K562 (cell line): ENCODE results near the gene ANK2. TPM values are rescaled to one million over a fixed set of nuclear protein-coding genes. Genes with fewer than 3 reads are reported as not detected.
A peak's percentile ranks its signal among the peaks of the same experiment; 100 is the strongest.

Source experiments
- ATAC-seq: fragments of 200-7000 bp; cut with Tn5 transposase; 3 replicates; pipeline ENCODE4 v1.9.1; 2020; ENCODE audit warnings: moderate library complexity
- BruUV-seq: library from RNA; stranded (reverse); fragments of 400-500 nt; replicated peaks from 2 replicates; lab custom pipeline; 2021; lab: Mats Ljungman, UMichigan
- CTCF ChIA-PET: fragments of 300-600 bp; formaldehyde crosslinking; extraction: SDS; loops from one replicate; lab custom pipeline; 2021; ENCODE audit warnings: low intra/inter-chr PET ratio; lab: Yijun Ruan, JAX
- POLR2A ChIA-PET: fragments of 300-600, 350-650 bp; sonication (Branson Sonifier 250); formaldehyde crosslinking; extraction: SDS; loops from one replicate; lab custom pipeline; 2021; ENCODE audit warnings: antibody characterized with exemption, inconsistent platforms; lab: Yijun Ruan, JAX
- DNase-seq, 4 experiments: peaks; one replicate each; pipeline versions ENCODE4 v3.0.0 to v3.0.0-alpha.2; 2011 to 2018; ENCODE audit warnings: low spot score in 3 of 4, mixed read lengths in 3 of 4; ENCODE audit errors: extremely low read depth in 1 of 4
- FAIRE-seq: peaks from 2 replicates; lab custom pipeline; 2011; peaks lifted over from hg19 to GRCh38; lab: Jason Lieb, UNC
- H2AFZ ChIP-seq: 2 replicates; pipeline ENCODE4 v1.6.0; 2011; ENCODE audit warnings: low read depth, low read length, control low read depth, inconsistent platforms
- H3K27ac ChIP-seq: fragments of 200-600 bp; 3 replicates; pipeline ENCODE4 v1.8.0; 2011; ENCODE audit warnings: low read depth, mild to moderate bottlenecking, control low read depth, inconsistent platforms, low read length, moderate library complexity, mixed read lengths; ENCODE audit errors: extremely low read depth
- H3K27me3 ChIP-seq, 2 experiments: fragments of 300-600 bp in 1 of 2; 2 replicates in 1 of 2; 3 replicates in 1 of 2; pipeline versions ENCODE4 v1.6.0 to v1.8.0; 2011; ENCODE audit warnings: inconsistent platforms in 2 of 2, low read length in 2 of 2, mild to moderate bottlenecking in 1 of 2, mixed read lengths in 1 of 2, moderate library complexity in 1 of 2; ENCODE audit not compliant: control insufficient read depth in 2 of 2, insufficient read depth in 2 of 2
- H3K36me3 ChIP-seq: fragments of 300-600 bp; 3 replicates; pipeline ENCODE4 v1.8.0; 2011; ENCODE audit warnings: mild to moderate bottlenecking, low read length, inconsistent platforms; ENCODE audit not compliant: control insufficient read depth, insufficient read depth
- H3K4me1 ChIP-seq, 2 experiments: fragments of 200-600 bp in 1 of 2; replicated peaks in 1 of 2; 2 replicates in 1 of 2; 3 replicates in 1 of 2; pipeline versions ENCODE4 v1.5.1 to v1.8.0; 2011; ENCODE audit warnings: inconsistent platforms in 2 of 2, low read length in 2 of 2, mild to moderate bottlenecking in 1 of 2, mixed read lengths in 1 of 2, moderate library complexity in 1 of 2; ENCODE audit not compliant: control insufficient read depth in 2 of 2, insufficient read depth in 2 of 2
- H3K4me2 ChIP-seq: 2 replicates; pipeline ENCODE4 v1.6.1; 2011; ENCODE audit warnings: low read length, control low read depth, inconsistent platforms, mixed read lengths; ENCODE audit not compliant: insufficient read depth
- H3K4me3 ChIP-seq: fragments of 200-600 bp; sonication (generic), shearing (Covaris generic); 2 replicates; pipeline ENCODE4 v1.5.1; 2016; ENCODE audit warnings: control low read depth, inconsistent platforms
- H3K79me2 ChIP-seq: fragments of 200-600 bp; 3 replicates; pipeline ENCODE4 v1.8.0; 2011; ENCODE audit warnings: low read length, inconsistent platforms; ENCODE audit not compliant: control insufficient read depth, insufficient read depth
- H3K9ac ChIP-seq, 2 experiments: 2 replicates each; pipeline versions ENCODE4 v1.6.0 to v1.6.1; 2011; ENCODE audit warnings: low read depth in 2 of 2, low read length in 2 of 2, control low read depth in 1 of 2, inconsistent platforms in 1 of 2, mild to moderate bottlenecking in 1 of 2, mixed read lengths in 1 of 2; ENCODE audit not compliant: insufficient read depth in 1 of 2
- H3K9me1 ChIP-seq: one replicate; pipeline ENCODE4 v1.6.0; 2011; ENCODE audit warnings: inconsistent platforms, mild to moderate bottlenecking, low read length, moderate library complexity; ENCODE audit not compliant: control insufficient read depth, insufficient read depth
- H3K9me3 ChIP-seq: replicated peaks from 2 replicates; pipeline ENCODE4 v1.5.1; 2011; ENCODE audit warnings: low read depth, low read length, inconsistent platforms; ENCODE audit not compliant: control insufficient read depth, insufficient read depth
- H4K20me1 ChIP-seq: replicated peaks from 2 replicates; pipeline ENCODE4 v1.6.1; 2011; ENCODE audit warnings: low read length, inconsistent platforms, mixed read lengths; ENCODE audit not compliant: control insufficient read depth, insufficient read depth
- RBM25 ChIP-seq: fragments of 200-400 bp; formaldehyde crosslinking; IDR thresholded peaks from 2 replicates; pipeline ENCODE4 v1.6.1; 2018; ENCODE audit warnings: low read length, low read depth, moderate library complexity; ENCODE audit not compliant: severe bottlenecking
- ZNF354B ChIP-seq: fragments of 250-450 bp; sonication (Bioruptor Pico); IDR thresholded peaks from 2 replicates; pipeline ENCODE4 v1.4.0; 2020
- ZNF507 ChIP-seq: conservative IDR thresholded peaks from 2 replicates; pipeline ENCODE4 v1.6.1; 2017; ENCODE audit warnings: missing genetic modification characterization, missing compliant biosample characterization
- in situ Hi-C: fragments of 300-500 bp; cut with MboI; formaldehyde crosslinking; loops from 4 replicates; pipeline ENCODE4 v1.15.0; 2018; ENCODE audit warnings: inconsistent platforms, mixed read lengths
- intact Hi-C: fragments of 100-400 bp; cut with micrococcal nuclease; formaldehyde crosslinking; loops from 2 replicates; pipeline ENCODE4 v1.14.2; 2022
- polyA plus RNA-seq, 8 experiments: library from polyadenylated mRNA; depleted of rRNA in 4 of 8; stranded (reverse) in 5 of 8; unstranded in 3 of 8; fragments of >200 nt; fragmentation: Nextera tagmentation in 2 of 8; fragmentation: Illumina TruSeq in 1 of 8; extraction: Ambion mirVana in 2 of 8; extraction: Trizol in 1 of 8; gene quantifications; 2 replicates each; pipeline versions ENCODE4 v1.2.1 to v1.2.3, GENCODE V29; 2011 to 2014; ENCODE audit warnings: inconsistent platforms in 1 of 8, missing spikeins in 1 of 8
- total RNA-seq, 7 experiments: library from RNA; depleted of rRNA in 6 of 7; stranded (reverse); fragments of >200 nt in 6 of 7; fragmentation: Illumina TruSeq in 2 of 7; extraction: Trizol in 2 of 7; gene quantifications; 2 replicates each; pipeline versions ENCODE4 v1.2.1 to v1.2.3, GENCODE V29; 2011 to 2021; ENCODE audit warnings: low replicate concordance in 1 of 7
- TF ChIP-seq, protein P1 (sequence below): fragments of 250-450 bp; sonication (Bioruptor Pico); IDR thresholded peaks from 2 replicates; pipeline ENCODE4 v1.4.0; 2020; ENCODE audit warnings: borderline replicate concordance
- TF ChIP-seq, protein P2 (sequence below): fragments of 450-650 bp; IDR thresholded peaks from 2 replicates; pipeline ENCODE4 v1.6.1; 2016; ENCODE audit warnings: low read depth

ANK2 gene
- total and polyA plus RNA-seq, 9 of the 15 experiments (the other 6 are each of a cell fraction or from before 2014, with no cell fraction given): 0.07 to 0.24 TPM; not detected in 7

- TF ChIP-seq, protein P1, sequence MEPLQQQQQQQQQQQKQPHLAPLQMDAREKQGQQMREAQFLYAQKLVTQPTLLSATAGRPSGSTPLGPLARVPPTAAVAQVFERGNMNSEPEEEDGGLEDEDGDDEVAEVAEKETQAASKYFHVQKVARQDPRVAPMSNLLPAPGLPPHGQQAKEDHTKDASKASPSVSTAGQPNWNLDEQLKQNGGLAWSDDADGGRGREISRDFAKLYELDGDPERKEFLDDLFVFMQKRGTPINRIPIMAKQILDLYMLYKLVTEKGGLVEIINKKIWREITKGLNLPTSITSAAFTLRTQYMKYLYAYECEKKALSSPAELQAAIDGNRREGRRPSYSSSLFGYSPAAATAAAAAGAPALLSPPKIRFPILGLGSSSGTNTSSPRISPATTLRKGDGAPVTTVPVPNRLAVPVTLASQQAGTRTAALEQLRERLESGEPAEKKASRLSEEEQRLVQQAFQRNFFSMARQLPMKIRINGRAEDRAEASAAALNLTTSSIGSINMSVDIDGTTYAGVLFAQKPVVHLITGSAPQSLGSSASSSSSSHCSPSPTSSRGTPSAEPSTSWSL: no peak
- TF ChIP-seq, all 486 proteins: peak for 0
Measured at GRCh38 chr4:113419631-113420030, 370.2 kb downstream of the ANK2 start (continued).

DNA sequence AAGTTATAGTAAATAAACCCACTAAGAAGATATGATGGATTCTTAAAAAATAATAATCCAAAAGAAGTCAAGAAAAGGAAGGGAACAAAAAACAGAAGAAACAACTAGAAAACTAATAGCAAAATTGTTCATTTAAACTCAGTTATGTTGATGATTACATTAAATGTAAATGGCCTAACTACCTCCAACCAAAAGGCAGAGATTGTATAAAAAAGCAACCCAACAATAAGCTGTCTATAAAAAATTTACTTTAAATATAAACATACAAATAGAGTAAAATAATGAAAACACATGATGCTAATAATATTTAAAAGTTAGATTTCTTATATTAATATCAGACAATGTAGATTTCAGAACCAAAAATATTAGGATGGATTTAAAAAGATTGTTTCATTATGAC, 371.5 kb downstream of the ANK2 start:
- Histone ChIP-seq H3K9me1 (no peaks in the 10 kb centered on the region), H3K27me3 (no peaks in the 10 kb centered on the region), H3K79me2 (no peaks in the 10 kb centered on the region), H3K27ac (no peak overlapping the region), H3K4me1 (no peaks in the 10 kb centered on the region), H3K9me3 (no peaks in the 10 kb centered on the region), H3K4me3 (no peak overlapping the region), H3K4me2 (no peak overlapping the region), H3K36me3 (no peaks in the 10 kb centered on the region), H2AFZ (no peak overlapping the region), H4K20me1 (no peaks in the 10 kb centered on the region), H3K9ac (no peak overlapping the region)
- DNase-seq (no peak), FAIRE-seq (no peak), ATAC-seq (no peak)
- intact Hi-C loops (no loop called here), in situ Hi-C loops (loop anchor here (25.0 kb wide), 1 partner anchor 966 kb away; no protein-coding TSS in a partner anchor)
- CTCF ChIA-PET: no interaction called here
- TF ChIP-seq RBM25 (peak; percentile 70), ZNF354B (CRISPR knock-in tag) (peak; percentile 86; the same call in 1 of the 2 replicates), ZNF507 (tag) (peak; percentile 94)
- TF ChIP-seq, protein P2, sequence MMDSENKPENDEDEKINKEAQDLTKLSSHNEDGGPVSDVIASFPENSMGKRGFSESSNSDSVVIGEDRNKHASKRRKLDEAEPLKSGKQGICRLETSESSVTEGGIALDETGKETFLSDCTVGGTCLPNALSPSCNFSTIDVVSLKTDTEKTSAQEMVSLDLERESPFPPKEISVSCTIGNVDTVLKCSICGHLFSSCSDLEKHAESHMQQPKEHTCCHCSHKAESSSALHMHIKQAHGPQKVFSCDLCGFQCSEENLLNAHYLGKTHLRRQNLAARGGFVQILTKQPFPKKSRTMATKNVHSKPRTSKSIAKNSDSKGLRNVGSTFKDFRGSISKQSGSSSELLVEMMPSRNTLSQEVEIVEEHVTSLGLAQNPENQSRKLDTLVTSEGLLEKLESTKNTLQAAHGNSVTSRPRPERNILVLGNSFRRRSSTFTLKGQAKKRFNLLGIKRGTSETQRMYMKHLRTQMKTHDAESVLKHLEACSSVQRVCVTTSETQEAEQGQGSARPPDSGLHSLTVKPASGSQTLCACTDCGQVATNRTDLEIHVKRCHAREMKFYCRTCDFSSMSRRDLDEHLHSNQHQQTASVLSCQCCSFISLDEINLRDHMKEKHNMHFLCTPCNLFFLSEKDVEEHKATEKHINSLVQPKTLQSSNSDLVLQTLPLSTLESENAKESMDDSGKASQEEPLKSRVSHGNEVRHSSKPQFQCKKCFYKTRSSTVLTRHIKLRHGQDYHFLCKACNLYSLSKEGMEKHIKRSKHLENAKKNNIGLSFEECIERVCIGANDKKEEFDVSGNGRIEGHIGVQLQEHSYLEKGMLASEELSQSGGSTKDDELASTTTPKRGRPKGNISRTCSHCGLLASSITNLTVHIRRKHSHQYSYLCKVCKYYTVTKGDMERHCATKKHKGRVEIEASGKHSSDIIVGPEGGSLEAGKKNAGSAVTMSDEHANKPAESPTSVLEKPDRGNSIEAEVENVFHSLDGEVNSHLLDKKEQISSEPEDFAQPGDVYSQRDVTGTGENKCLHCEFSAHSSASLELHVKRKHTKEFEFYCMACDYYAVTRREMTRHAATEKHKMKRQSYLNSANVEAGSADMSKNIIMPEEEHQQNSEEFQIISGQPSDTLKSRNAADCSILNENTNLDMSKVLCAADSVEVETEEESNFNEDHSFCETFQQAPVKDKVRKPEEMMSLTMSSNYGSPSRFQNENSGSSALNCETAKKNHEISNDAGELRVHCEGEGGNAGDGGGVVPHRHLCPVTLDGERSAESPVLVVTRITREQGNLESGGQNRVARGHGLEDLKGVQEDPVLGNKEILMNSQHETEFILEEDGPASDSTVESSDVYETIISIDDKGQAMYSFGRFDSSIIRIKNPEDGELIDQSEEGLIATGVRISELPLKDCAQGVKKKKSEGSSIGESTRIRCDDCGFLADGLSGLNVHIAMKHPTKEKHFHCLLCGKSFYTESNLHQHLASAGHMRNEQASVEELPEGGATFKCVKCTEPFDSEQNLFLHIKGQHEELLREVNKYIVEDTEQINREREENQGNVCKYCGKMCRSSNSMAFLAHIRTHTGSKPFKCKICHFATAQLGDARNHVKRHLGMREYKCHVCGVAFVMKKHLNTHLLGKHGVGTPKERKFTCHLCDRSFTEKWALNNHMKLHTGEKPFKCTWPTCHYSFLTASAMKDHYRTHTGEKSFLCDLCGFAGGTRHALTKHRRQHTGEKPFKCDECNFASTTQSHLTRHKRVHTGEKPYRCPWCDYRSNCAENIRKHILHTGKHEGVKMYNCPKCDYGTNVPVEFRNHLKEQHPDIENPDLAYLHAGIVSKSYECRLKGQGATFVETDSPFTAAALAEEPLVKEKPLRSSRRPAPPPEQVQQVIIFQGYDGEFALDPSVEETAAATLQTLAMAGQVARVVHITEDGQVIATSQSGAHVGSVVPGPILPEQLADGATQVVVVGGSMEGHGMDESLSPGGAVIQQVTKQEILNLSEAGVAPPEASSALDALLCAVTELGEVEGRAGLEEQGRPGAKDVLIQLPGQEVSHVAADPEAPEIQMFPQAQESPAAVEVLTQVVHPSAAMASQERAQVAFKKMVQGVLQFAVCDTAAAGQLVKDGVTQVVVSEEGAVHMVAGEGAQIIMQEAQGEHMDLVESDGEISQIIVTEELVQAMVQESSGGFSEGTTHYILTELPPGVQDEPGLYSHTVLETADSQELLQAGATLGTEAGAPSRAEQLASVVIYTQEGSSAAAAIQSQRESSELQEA: no peak
- BruUV-seq: no TSS peak
- POLR2A ChIA-PET: no interaction called here
